Measurements from ENCODE around the gene ATG16L2.

Gene ATG16L2

GRCh38 chr11:72864702-72865655, 50.8 kb downstream of the ATG16L2 start:
- Histone ChIP-seq H3K4me3 (replicated peaks; ENCODE audit: insufficient read depth, low read length) (no peak overlapping the region), H3K27ac (replicated peaks) (no peak overlapping the region), H3K27me3 (ENCODE audit: insufficient read depth, poor library complexity, severe bottlenecking) (no peaks in the 10 kb centered on the region)
- no peak for DNase-seq (ENCODE audit: low read depth in 1 of 2, low spot score in 1 of 2)
- TF ChIP-seq, protein P1, sequence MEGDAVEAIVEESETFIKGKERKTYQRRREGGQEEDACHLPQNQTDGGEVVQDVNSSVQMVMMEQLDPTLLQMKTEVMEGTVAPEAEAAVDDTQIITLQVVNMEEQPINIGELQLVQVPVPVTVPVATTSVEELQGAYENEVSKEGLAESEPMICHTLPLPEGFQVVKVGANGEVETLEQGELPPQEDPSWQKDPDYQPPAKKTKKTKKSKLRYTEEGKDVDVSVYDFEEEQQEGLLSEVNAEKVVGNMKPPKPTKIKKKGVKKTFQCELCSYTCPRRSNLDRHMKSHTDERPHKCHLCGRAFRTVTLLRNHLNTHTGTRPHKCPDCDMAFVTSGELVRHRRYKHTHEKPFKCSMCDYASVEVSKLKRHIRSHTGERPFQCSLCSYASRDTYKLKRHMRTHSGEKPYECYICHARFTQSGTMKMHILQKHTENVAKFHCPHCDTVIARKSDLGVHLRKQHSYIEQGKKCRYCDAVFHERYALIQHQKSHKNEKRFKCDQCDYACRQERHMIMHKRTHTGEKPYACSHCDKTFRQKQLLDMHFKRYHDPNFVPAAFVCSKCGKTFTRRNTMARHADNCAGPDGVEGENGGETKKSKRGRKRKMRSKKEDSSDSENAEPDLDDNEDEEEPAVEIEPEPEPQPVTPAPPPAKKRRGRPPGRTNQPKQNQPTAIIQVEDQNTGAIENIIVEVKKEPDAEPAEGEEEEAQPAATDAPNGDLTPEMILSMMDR (IDR thresholded peaks at IDR 0.05; ENCODE audit: insufficient read depth, low read length) = no peak
- TF ChIP-seq GABPA (IDR thresholded peaks at IDR 0.05; ENCODE audit: low read depth) = no peak
- no peak for TF ChIP-seq SPI1 (IDR thresholded peaks at IDR 0.05; ENCODE audit: borderline replicate concordance, low read depth)
- TF ChIP-seq, protein P2, sequence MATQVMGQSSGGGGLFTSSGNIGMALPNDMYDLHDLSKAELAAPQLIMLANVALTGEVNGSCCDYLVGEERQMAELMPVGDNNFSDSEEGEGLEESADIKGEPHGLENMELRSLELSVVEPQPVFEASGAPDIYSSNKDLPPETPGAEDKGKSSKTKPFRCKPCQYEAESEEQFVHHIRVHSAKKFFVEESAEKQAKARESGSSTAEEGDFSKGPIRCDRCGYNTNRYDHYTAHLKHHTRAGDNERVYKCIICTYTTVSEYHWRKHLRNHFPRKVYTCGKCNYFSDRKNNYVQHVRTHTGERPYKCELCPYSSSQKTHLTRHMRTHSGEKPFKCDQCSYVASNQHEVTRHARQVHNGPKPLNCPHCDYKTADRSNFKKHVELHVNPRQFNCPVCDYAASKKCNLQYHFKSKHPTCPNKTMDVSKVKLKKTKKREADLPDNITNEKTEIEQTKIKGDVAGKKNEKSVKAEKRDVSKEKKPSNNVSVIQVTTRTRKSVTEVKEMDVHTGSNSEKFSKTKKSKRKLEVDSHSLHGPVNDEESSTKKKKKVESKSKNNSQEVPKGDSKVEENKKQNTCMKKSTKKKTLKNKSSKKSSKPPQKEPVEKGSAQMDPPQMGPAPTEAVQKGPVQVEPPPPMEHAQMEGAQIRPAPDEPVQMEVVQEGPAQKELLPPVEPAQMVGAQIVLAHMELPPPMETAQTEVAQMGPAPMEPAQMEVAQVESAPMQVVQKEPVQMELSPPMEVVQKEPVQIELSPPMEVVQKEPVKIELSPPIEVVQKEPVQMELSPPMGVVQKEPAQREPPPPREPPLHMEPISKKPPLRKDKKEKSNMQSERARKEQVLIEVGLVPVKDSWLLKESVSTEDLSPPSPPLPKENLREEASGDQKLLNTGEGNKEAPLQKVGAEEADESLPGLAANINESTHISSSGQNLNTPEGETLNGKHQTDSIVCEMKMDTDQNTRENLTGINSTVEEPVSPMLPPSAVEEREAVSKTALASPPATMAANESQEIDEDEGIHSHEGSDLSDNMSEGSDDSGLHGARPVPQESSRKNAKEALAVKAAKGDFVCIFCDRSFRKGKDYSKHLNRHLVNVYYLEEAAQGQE (IDR thresholded peaks at IDR 0.05; ENCODE audit: insufficient replicate concordance, low read depth) = no peak
- no peak for TF ChIP-seq POLR2AphosphoS5 (IDR thresholded peaks at IDR 0.05; ENCODE audit: low read depth)

DNA sequence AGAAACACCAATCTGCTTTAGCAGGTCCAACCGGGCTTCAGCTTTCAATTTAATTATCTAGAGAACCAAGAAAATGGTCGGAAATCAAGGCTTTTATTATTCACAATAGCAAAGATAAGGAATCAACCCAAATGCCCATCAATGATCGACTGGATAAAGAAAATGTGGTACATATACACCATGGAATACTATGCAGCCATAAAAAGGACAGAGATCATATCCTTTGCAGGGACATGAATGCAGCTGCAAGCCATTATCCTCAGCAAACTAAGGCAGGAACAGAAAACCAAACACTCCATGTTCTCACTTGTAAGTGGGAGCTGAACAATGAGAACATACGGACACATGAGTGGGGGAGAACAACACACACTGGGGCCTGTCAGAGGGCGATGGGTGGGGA, 53.8 kb downstream of the ATG16L2 start:
- DNase-seq (ENCODE audit: low read depth in 1 of 2, low spot score in 1 of 2) = no peak
- TF ChIP-seq POLR2AphosphoS5 (IDR thresholded peaks at IDR 0.05; ENCODE audit: low read depth) (no peak), GABPA (IDR thresholded peaks at IDR 0.05; ENCODE audit: low read depth) (no peak), SPI1 (IDR thresholded peaks at IDR 0.05; ENCODE audit: borderline replicate concordance, low read depth) (no peak)
- TF ChIP-seq, protein P2 (IDR thresholded peaks at IDR 0.05; ENCODE audit: insufficient replicate concordance, low read depth) = no peak
- TF ChIP-seq, protein P1 (IDR thresholded peaks at IDR 0.05; ENCODE audit: insufficient read depth, low read length) = no peak
- Histone ChIP-seq H3K27me3 (ENCODE audit: insufficient read depth, poor library complexity, severe bottlenecking) (no peaks in the 10 kb centered on the region), H3K27ac (replicated peaks) (no peak overlapping the region), H3K4me3 (replicated peaks; ENCODE audit: insufficient read depth, low read length) (no peak overlapping the region)

- H3K4me3 ChIP-seq (replicated peaks; ENCODE audit: insufficient read depth, low read length) = no peak overlapping the region
- H3K27me3 ChIP-seq (ENCODE audit: insufficient read depth, poor library complexity, severe bottlenecking) = no peaks in the 10 kb centered on the region
- TF ChIP-seq, protein P2 (IDR thresholded peaks at IDR 0.05; ENCODE audit: insufficient replicate concordance, low read depth) = no peak
- TF ChIP-seq, protein P1 (IDR thresholded peaks at IDR 0.05; ENCODE audit: insufficient read depth, low read length) = no peak
- TF ChIP-seq POLR2AphosphoS5 (IDR thresholded peaks at IDR 0.05; ENCODE audit: low read depth) (no peak), GABPA (IDR thresholded peaks at IDR 0.05; ENCODE audit: low read depth) (no peak), SPI1 (IDR thresholded peaks at IDR 0.05; ENCODE audit: borderline replicate concordance, low read depth) (no peak)
- H3K27ac ChIP-seq (replicated peaks) = no peak overlapping the region
- DNase-seq (ENCODE audit: low read depth in 1 of 2, low spot score in 1 of 2) = no peak
These were observed 55.6 kb downstream of the ATG16L2 start for GRCh38 chr11:72869831-72870230.

All from HL-60 (cell line).